NB4 (cell line): ENCODE data around the gene COBL.

Experiments used
- DNase-seq: peaks from one replicate; pipeline ENCODE4 v3.0.0; 2010; ENCODE audit warnings: low read depth
- H3K4me3 ChIP-seq: one replicate; pipeline ENCODE4 v1.5.1; 2011; ENCODE audit warnings: mild to moderate bottlenecking, low read depth, low read length, moderate library complexity
- CTCF ChIP-seq: IDR thresholded peaks from one replicate; pipeline ENCODE4 v1.5.1; 2012; ENCODE audit warnings: low read depth, low read length
- MAX ChIP-seq: IDR thresholded peaks from 2 replicates; pipeline ENCODE4 v1.6.1; 2011; ENCODE audit warnings: low read depth, low read length
- MYC ChIP-seq: IDR thresholded peaks from 2 replicates; pipeline ENCODE4 v1.6.1; 2011; ENCODE audit warnings: low read depth, low read length
- POLR2A ChIP-seq: IDR thresholded peaks from 2 replicates; pipeline ENCODE4 v1.6.1; 2011; ENCODE audit warnings: mild to moderate bottlenecking; ENCODE audit not compliant: insufficient read length; ENCODE audit errors: extremely low read depth

Gene COBL

GRCh38 chr7:51261950-51262795 lies 54.4 kb downstream of the COBL start:
- DNase-seq, result no peak
- H3K4me3 ChIP-seq, result no peak overlapping the region
- TF ChIP-seq MAX (no peak), CTCF (no peak), MYC (no peak), POLR2A (no peak)

GRCh38 chr7:51261117-51261835 lies 55.3 kb downstream of the COBL start:
- TF ChIP-seq MYC (no peak), CTCF (no peak), MAX (no peak), POLR2A (no peak)

GRCh38 chr7:51260516-51260915 lies 56.1 kb downstream of the COBL start:
- no peak for DNase-seq

More at GRCh38 chr7:51261117-51261835, 55.3 kb downstream of the COBL start:
- DNase-seq, result no peak
- H3K4me3 ChIP-seq, result no peak overlapping the region

DNA sequence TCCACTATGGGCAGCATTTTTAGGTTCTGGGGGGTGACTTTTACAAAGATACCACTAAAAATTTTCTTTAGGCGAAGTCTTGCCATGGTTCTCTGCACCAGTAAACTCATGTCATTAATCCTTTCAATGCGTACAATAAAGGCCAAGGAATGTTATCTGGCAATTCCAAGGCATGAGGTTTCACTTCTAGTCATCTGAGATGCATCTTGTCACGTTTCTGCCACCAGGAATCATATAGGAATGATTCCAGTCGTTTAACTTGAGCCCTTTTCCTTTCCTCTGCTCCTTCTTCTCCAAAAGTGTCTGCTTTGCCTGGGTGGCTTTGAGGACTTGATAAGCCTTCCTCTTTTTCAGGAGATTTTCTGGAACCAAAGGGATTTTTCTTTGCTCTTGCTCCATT lies 56.8 kb downstream of the COBL start:
- TF ChIP-seq POLR2A (no peak), CTCF (no peak), MYC (no peak), MAX (no peak)
- H3K4me3 ChIP-seq, result no peak overlapping the region
- no peak for DNase-seq

More at GRCh38 chr7:51260516-51260915, 56.1 kb downstream of the COBL start:
- no peak overlapping the region for H3K4me3 ChIP-seq
- TF ChIP-seq POLR2A (no peak), MYC (no peak), CTCF (no peak), MAX (no peak)

- TF ChIP-seq MAX (no peak), POLR2A (no peak), MYC (no peak), CTCF (no peak)
- H3K4me3 ChIP-seq, result no peak overlapping the region
- DNase-seq, result no peak
Observed at GRCh38 chr7:51256916-51257315, 59.7 kb downstream of the COBL start.
